Skeletal muscle tissue (tissue), 4 donors: ENCODE results near the gene TUNAR. TPM values are rescaled to one million over a fixed set of nuclear protein-coding genes. Genes with fewer than 3 reads are reported as not detected.

ENCODE experiments used
- H3K27ac ChIP-seq: one replicate; pipeline ENCODE4 v1.7.0; 2013; ENCODE audit warnings: mild to moderate bottlenecking, low read depth, low read length, inconsistent platforms
- H3K27me3 ChIP-seq, 3 donors: one replicate each; pipeline ENCODE4 v1.7.0; 2013; ENCODE audit warnings: low read length in 3 of 3; ENCODE audit not compliant: control insufficient read depth in 3 of 3, insufficient read depth in 3 of 3
- H3K36me3 ChIP-seq, 3 donors: one replicate each; pipeline ENCODE4 v1.7.0; 2013; ENCODE audit warnings: low read length in 3 of 3; ENCODE audit not compliant: control insufficient read depth in 3 of 3, insufficient read depth in 3 of 3
- H3K4me1 ChIP-seq, 3 donors: one replicate each; pipeline ENCODE4 v1.7.0; 2013; ENCODE audit warnings: low read length in 3 of 3, mild to moderate bottlenecking in 3 of 3; ENCODE audit not compliant: control insufficient read depth in 3 of 3, insufficient read depth in 3 of 3
- H3K4me3 ChIP-seq, 3 donors: one replicate each; pipeline ENCODE4 v1.7.0; 2013; ENCODE audit warnings: low read length in 3 of 3
- H3K9ac ChIP-seq, 3 donors: one replicate each; pipeline ENCODE4 v1.7.0; 2013; ENCODE audit warnings: low read length in 3 of 3, mild to moderate bottlenecking in 3 of 3, moderate library complexity in 2 of 3, low read depth in 1 of 3
- H3K9me3 ChIP-seq, 3 donors: one replicate each; pipeline ENCODE4 v1.7.0; 2013; ENCODE audit warnings: low read length in 3 of 3; ENCODE audit not compliant: control insufficient read depth in 3 of 3
- total RNA-seq: library from RNA; depleted of rRNA; stranded (reverse); fragments of >200 nt; gene quantifications from one replicate; pipeline ENCODE4 v1.2.3, GENCODE V29; 2014
- donor health status: Osteomylitis.

The TUNAR gene
- total RNA-seq, 1 donor from 2014 or later: not detected

GRCh38 chr14:95863295-95863694 is 13.3 kb upstream of the TUNAR start:
- Histone ChIP-seq H3K27me3 (peaks cover 3 to 4% (median 4%) of the 10 kb centered on the region in 3 donors), H3K9me3 (peaks cover 0 to 5% (median 4%) of the 10 kb centered on the region in 3 donors)

GRCh38 chr14:95869776-95870175 is 6.9 kb upstream of the TUNAR start:
- H3K9ac ChIP-seq: no peak overlapping the region
- H3K27me3 ChIP-seq: peaks cover 7 to 16% (median 11%) of the 10 kb centered on the region in 3 donors
- no peak overlapping the region for H3K27ac ChIP-seq
- H3K9me3 ChIP-seq: peaks cover 0 to 5% (median 4%) of the 10 kb centered on the region in 3 donors
- H3K4me1 ChIP-seq: no peaks in the 10 kb centered on the region
- H3K36me3 ChIP-seq: no peaks in the 10 kb centered on the region
- no peak overlapping the region for H3K4me3 ChIP-seq

More at GRCh38 chr14:95863295-95863694, 13.3 kb upstream of the TUNAR start:
- H3K4me1 ChIP-seq: no peaks in the 10 kb centered on the region
- no peak overlapping the region for H3K4me3 ChIP-seq
- no peak overlapping the region for H3K9ac ChIP-seq
- no peaks in the 10 kb centered on the region for H3K36me3 ChIP-seq
- H3K27ac ChIP-seq: no peak overlapping the region

- H3K27ac ChIP-seq: no peak overlapping the region
- H3K36me3 ChIP-seq: no peaks in the 10 kb centered on the region
- H3K9me3 ChIP-seq: peaks cover 0 to 5% (median 4%) of the 10 kb centered on the region in 3 donors
- H3K4me3 ChIP-seq: no peak overlapping the region
- H3K9ac ChIP-seq: no peak overlapping the region
- H3K4me1 ChIP-seq: no peaks in the 10 kb centered on the region
- peaks cover 17 to 20% (median 19%) of the 10 kb centered on the region in 3 donors for H3K27me3 ChIP-seq
Observed at GRCh38 chr14:95870772-95871171, 5.9 kb upstream of the TUNAR start.

- Histone ChIP-seq H3K36me3 (no peaks in the 10 kb centered on the region), H3K27ac (no peak overlapping the region), H3K4me3 (no peak overlapping the region), H3K9me3 (no peaks in the 10 kb centered on the region), H3K27me3 (peaks cover 18 to 26% (median 24%) of the 10 kb centered on the region in 3 donors), H3K4me1 (no peaks in the 10 kb centered on the region), H3K9ac (no peak overlapping the region)
Observed at GRCh38 chr14:95871531-95871930, 5.1 kb upstream of the TUNAR start.

GRCh38 chr14:95872777-95873176 is 3.9 kb upstream of the TUNAR start:
- no peaks in the 10 kb centered on the region for H3K4me1 ChIP-seq
- no peaks in the 10 kb centered on the region for H3K36me3 ChIP-seq
- H3K9ac ChIP-seq: no peak overlapping the region
- H3K9me3 ChIP-seq: no peaks in the 10 kb centered on the region
- no peak overlapping the region for H3K4me3 ChIP-seq
- H3K27ac ChIP-seq: no peak overlapping the region
- H3K27me3 ChIP-seq: peaks cover 22 to 39% (median 34%) of the 10 kb centered on the region in 3 donors

GRCh38 chr14:95875831-95876760 is 536 bp upstream of the TUNAR start:
- H3K4me1 ChIP-seq: no peaks in the 10 kb centered on the region
- peaks cover 27 to 56% (median 50%) of the 10 kb centered on the region in 3 donors for H3K27me3 ChIP-seq
- H3K4me3 ChIP-seq: peak overlapping the region in 1 of 3 donors; percentile 36

GRCh38 chr14:95877633-95878032 is 1.0 kb downstream of the TUNAR start:
- H3K4me3 ChIP-seq: no peak overlapping the region
- H3K9me3 ChIP-seq: no peaks in the 10 kb centered on the region
- no peak overlapping the region for H3K27ac ChIP-seq
- H3K27me3 ChIP-seq: peaks cover 27 to 62% (median 50%) of the 10 kb centered on the region in 3 donors
- H3K9ac ChIP-seq: no peak overlapping the region
- H3K36me3 ChIP-seq: no peaks in the 10 kb centered on the region
- H3K4me1 ChIP-seq: no peaks in the 10 kb centered on the region

More at GRCh38 chr14:95875831-95876760, 536 bp upstream of the TUNAR start:
- Histone ChIP-seq H3K9me3 (no peaks in the 10 kb centered on the region), H3K36me3 (no peaks in the 10 kb centered on the region), H3K9ac (no peak overlapping the region), H3K27ac (no peak overlapping the region)

GRCh38 chr14:95884377-95884776 is 7.7 kb downstream of the TUNAR start:
- Histone ChIP-seq H3K9ac (no peak overlapping the region), H3K4me3 (no peak overlapping the region), H3K27ac (no peak overlapping the region), H3K27me3 (peaks cover 0 to 24% (median 17%) of the 10 kb centered on the region in 3 donors), H3K36me3 (no peaks in the 10 kb centered on the region), H3K9me3 (no peaks in the 10 kb centered on the region), H3K4me1 (no peaks in the 10 kb centered on the region)

GRCh38 chr14:95885278-95885677 is 8.6 kb downstream of the TUNAR start:
- Histone ChIP-seq H3K27ac (no peak overlapping the region), H3K27me3 (peaks cover 0 to 26% (median 10%) of the 10 kb centered on the region in 3 donors)

GRCh38 chr14:95885866-95886265 is 9.2 kb downstream of the TUNAR start:
- no peak overlapping the region for H3K27ac ChIP-seq
- H3K27me3 ChIP-seq: peaks cover 0 to 23% (median 10%) of the 10 kb centered on the region in 3 donors
- H3K9me3 ChIP-seq: no peaks in the 10 kb centered on the region
- H3K4me3 ChIP-seq: no peak overlapping the region
- no peaks in the 10 kb centered on the region for H3K36me3 ChIP-seq
- no peaks in the 10 kb centered on the region for H3K4me1 ChIP-seq
- no peak overlapping the region for H3K9ac ChIP-seq

More at GRCh38 chr14:95885278-95885677, 8.6 kb downstream of the TUNAR start:
- H3K9ac ChIP-seq: no peak overlapping the region
- no peaks in the 10 kb centered on the region for H3K9me3 ChIP-seq
- no peaks in the 10 kb centered on the region for H3K4me1 ChIP-seq
- no peak overlapping the region for H3K4me3 ChIP-seq
- H3K36me3 ChIP-seq: no peaks in the 10 kb centered on the region
